WTC11 (cell line): ENCODE measurements around the gene PLA2G2E. TPM values are rescaled to one million over a fixed set of nuclear protein-coding genes. Genes with fewer than 3 reads are reported as not detected.

ENCODE experiments used
- ATAC-seq: fragments of 200-7000 bp; cut with Tn5 transposase; 2 replicates; pipeline ENCODE4 v1.10.0; 2021; ENCODE audit warnings: mild to moderate bottlenecking, moderate library complexity
- CTCF ChIA-PET: fragments of 300-600 bp; sonication (Branson Sonifier 250); formaldehyde crosslinking; loops from one replicate; lab custom pipeline; 2021; ENCODE audit warnings: antibody characterized with exemption; lab: Charles Lee
- POLR2A ChIA-PET: fragments of 350-600 bp; sonication (Branson Sonifier 250); formaldehyde crosslinking; loops from one replicate; lab custom pipeline; 2021; ENCODE audit warnings: antibody characterized with exemption; lab: Charles Lee
- DNase-seq: peaks from one replicate; pipeline ENCODE4 v3.0.0; 2021; ENCODE audit warnings: low spot score
- H3K27ac Mint-ChIP-seq: 2 replicates; pipeline ENCODE4 v1.8.0; 2021; ENCODE audit warnings: mixed read lengths
- H3K27me3 Mint-ChIP-seq: 2 replicates; pipeline ENCODE4 v1.8.0; 2021; ENCODE audit warnings: low read depth, mild to moderate bottlenecking, moderate library complexity, mixed read lengths
- H3K36me3 Mint-ChIP-seq: 2 replicates; pipeline ENCODE4 v1.8.0; 2021; ENCODE audit warnings: mixed read lengths
- H3K4me1 Mint-ChIP-seq: 2 replicates; pipeline ENCODE4 v1.8.0; 2022; ENCODE audit warnings: mixed read lengths
- H3K4me3 Mint-ChIP-seq: 2 replicates; pipeline ENCODE4 v1.8.0; 2021; ENCODE audit warnings: mild to moderate bottlenecking, moderate library complexity, mixed read lengths
- H3K9me3 Mint-ChIP-seq: 2 replicates; pipeline ENCODE4 v1.8.0; 2021; ENCODE audit warnings: mixed read lengths
- CREM ChIP-seq: sonication (generic); formaldehyde crosslinking; IDR thresholded peaks from 2 replicates; pipeline ENCODE4 v1.8.1; 2022; ENCODE audit warnings: mild to moderate bottlenecking, missing genetic modification reagents, moderate library complexity
- ELF4 ChIP-seq: sonication (generic); formaldehyde crosslinking; IDR thresholded peaks from 2 replicates; pipeline ENCODE4 v1.8.1; 2022; ENCODE audit warnings: low read depth, mild to moderate bottlenecking, moderate library complexity, missing genetic modification reagents
- EMX1 ChIP-seq: fragments of 250-450 bp; sonication (Bioruptor Pico); IDR thresholded peaks from 2 replicates; pipeline ENCODE4 v1.8.0; 2021; ENCODE audit warnings: mild to moderate bottlenecking
- FOXP1 ChIP-seq: sonication (generic); formaldehyde crosslinking; IDR thresholded peaks from 2 replicates; pipeline ENCODE4 v1.8.0; 2022; ENCODE audit warnings: missing genetic modification reagents, mild to moderate bottlenecking, moderate library complexity, borderline replicate concordance
- KAT7 ChIP-seq: sonication (generic); formaldehyde crosslinking; IDR thresholded peaks from 2 replicates; pipeline ENCODE4 v1.8.1; 2023; ENCODE audit warnings: missing genetic modification reagents, mild to moderate bottlenecking, borderline replicate concordance
- MYBL2 ChIP-seq: sonication (generic); formaldehyde crosslinking; IDR thresholded peaks from 2 replicates; pipeline ENCODE4 v1.8.1; 2023; ENCODE audit warnings: mild to moderate bottlenecking, moderate library complexity, missing genetic modification reagents
- NFATC4 ChIP-seq: fragments of 250-450 bp; sonication (Bioruptor Pico); IDR thresholded peaks from 2 replicates; pipeline ENCODE4 v1.9.0; 2021; ENCODE audit warnings: mild to moderate bottlenecking
- NFE2L1 ChIP-seq: sonication (generic); formaldehyde crosslinking; IDR thresholded peaks from 2 replicates; pipeline ENCODE4 v1.8.1; 2023; ENCODE audit warnings: missing genetic modification reagents
- NR2C2 ChIP-seq: sonication (generic); formaldehyde crosslinking; IDR thresholded peaks from 2 replicates; pipeline ENCODE4 v1.8.0; 2022; ENCODE audit warnings: mild to moderate bottlenecking, missing genetic modification reagents
- NR3C1 ChIP-seq: sonication (generic); formaldehyde crosslinking; conservative IDR thresholded peaks from 2 replicates; pipeline ENCODE4 v1.8.1; 2023; ENCODE audit warnings: low read depth, mild to moderate bottlenecking, missing genetic modification reagents
- RELA ChIP-seq: sonication (generic); formaldehyde crosslinking; IDR thresholded peaks from 2 replicates; pipeline ENCODE4 v1.8.1; 2022; ENCODE audit warnings: missing genetic modification reagents, mild to moderate bottlenecking, borderline replicate concordance
- TCF7 ChIP-seq: sonication (generic); formaldehyde crosslinking; IDR thresholded peaks from 2 replicates; pipeline ENCODE4 v1.8.0; 2022; ENCODE audit warnings: mild to moderate bottlenecking, low read depth, missing genetic modification reagents, moderate library complexity
- ZNF263 ChIP-seq: sonication (generic); formaldehyde crosslinking; IDR thresholded peaks from 2 replicates; pipeline ENCODE4 v1.8.1; 2022; ENCODE audit warnings: low read depth, mild to moderate bottlenecking, moderate library complexity, missing genetic modification reagents
- total RNA-seq: library from RNA; stranded (reverse); gene quantifications from 3 replicates; pipeline ENCODE4 v1.2.3, GENCODE V29; 2021
- TF ChIP-seq, protein P1 (sequence below): sonication (generic); formaldehyde crosslinking; IDR thresholded peaks from 2 replicates; pipeline ENCODE4 v1.8.1; 2023; ENCODE audit warnings: mild to moderate bottlenecking, missing genetic modification reagents, moderate library complexity
- TF ChIP-seq, protein P2 (sequence below): sonication (generic); formaldehyde crosslinking; IDR thresholded peaks from 2 replicates; pipeline ENCODE4 v1.8.0; 2023; ENCODE audit warnings: mild to moderate bottlenecking, missing genetic modification reagents
- TF ChIP-seq, protein P3 (sequence below): sonication (generic); formaldehyde crosslinking; IDR thresholded peaks from 2 replicates; pipeline ENCODE4 v1.8.1; 2022; ENCODE audit warnings: mild to moderate bottlenecking, moderate library complexity, missing genetic modification reagents
- TF ChIP-seq, protein P4 (sequence below): sonication (generic); formaldehyde crosslinking; IDR thresholded peaks from 2 replicates; pipeline ENCODE4 v1.8.1; 2023; ENCODE audit warnings: mild to moderate bottlenecking, moderate library complexity, missing genetic modification reagents
- TF ChIP-seq, protein P5 (sequence below): sonication (generic); formaldehyde crosslinking; IDR thresholded peaks from 2 replicates; pipeline ENCODE4 v1.8.1; 2023; ENCODE audit warnings: mild to moderate bottlenecking, missing genetic modification reagents, moderate library complexity
- TF ChIP-seq, protein P6 (sequence below): sonication (generic); formaldehyde crosslinking; IDR thresholded peaks from 2 replicates; pipeline ENCODE4 v1.8.0; 2022; ENCODE audit warnings: mild to moderate bottlenecking, missing genetic modification reagents
- TF ChIP-seq, protein P7 (sequence below): sonication (generic); formaldehyde crosslinking; IDR thresholded peaks from 2 replicates; pipeline ENCODE4 v1.8.0; 2022; ENCODE audit warnings: missing genetic modification reagents
- TF ChIP-seq, protein P8 (sequence below): sonication (generic); formaldehyde crosslinking; IDR thresholded peaks from 2 replicates; pipeline ENCODE4 v1.8.1; 2022; ENCODE audit warnings: low read depth, missing genetic modification reagents, borderline replicate concordance

Gene PLA2G2E
- total RNA-seq, 1 experiment from 2014 or later: not detected

DNA sequence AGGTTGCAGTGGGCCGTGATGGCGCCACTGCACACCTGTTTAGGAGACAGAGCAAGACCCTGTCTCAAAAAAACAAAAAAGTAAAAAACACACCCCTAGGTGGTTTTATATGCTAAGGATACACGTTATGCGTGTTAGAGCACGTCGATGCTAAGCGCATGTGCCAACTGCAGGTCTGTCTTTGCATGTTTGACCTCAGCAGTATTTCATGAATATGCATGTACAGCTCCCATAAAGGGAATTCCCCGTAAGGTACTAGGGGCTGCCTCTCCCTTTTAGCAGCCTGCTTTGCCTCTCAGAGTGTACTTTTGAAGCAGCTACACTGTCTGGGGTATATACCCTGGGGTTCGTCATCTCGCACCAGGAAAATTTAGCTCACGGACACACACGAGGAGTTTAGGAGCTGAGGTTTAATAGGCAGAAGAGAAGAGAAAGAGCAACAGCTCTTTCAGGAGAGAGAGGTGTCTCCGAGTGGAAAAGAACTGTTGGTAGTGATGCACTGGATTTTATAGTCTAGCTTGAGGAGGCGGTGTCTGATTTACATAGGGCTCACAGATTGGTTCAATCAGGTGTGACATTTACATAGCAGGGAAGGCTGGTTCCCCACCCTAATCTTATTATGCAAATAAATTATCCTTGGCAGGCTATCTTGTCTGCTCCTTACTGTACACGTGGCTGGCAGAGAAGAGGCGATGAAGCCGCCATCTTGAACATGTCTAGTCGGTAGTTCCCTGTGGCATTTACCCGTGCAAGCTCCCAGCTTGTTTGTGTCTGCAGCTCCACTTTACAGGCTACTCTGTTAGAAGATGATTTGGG, 45.4 kb downstream of the PLA2G2E start (continued):
- TF ChIP-seq KAT7 (no peak), MYBL2 (CRISPR knock-in tag) (no peak), RELA (no peak)
- TF ChIP-seq, protein P1, sequence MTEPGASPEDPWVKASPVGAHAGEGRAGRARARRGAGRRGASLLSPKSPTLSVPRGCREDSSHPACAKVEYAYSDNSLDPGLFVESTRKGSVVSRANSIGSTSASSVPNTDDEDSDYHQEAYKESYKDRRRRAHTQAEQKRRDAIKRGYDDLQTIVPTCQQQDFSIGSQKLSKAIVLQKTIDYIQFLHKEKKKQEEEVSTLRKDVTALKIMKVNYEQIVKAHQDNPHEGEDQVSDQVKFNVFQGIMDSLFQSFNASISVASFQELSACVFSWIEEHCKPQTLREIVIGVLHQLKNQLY: no peak
- TF ChIP-seq, all 79 proteins: peak for 0

DNA sequence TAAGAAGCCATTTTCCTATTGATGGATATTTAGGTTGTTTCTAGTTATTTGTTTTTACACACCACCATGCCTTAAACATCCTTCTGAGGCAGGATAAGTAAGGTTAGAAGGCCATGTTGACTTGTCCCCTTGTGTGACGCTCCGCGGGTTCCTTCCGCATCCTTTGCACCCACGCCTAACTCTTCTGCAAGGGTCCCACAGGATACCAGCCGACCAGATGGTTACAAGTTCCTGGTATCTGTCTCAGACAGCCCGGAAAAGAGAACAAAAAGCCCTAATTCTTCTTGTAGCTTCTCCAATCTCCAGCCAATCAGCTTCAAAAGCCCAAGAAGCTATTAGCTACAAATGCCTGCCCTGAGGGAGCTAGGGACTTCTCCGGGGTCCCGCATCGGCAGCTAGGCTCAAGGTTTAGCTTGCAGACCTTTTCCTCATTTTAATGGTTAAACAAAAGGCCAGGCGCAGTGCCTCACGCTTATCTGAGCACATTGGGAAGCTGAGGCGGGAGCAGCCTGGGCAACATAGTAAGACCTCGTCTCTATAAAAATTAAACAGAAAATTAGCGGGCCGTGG, 46.2 kb downstream of the PLA2G2E start:
- ChIA-PET POLR2A (no interaction called here), CTCF (interaction anchor here (0.6 kb wide), 1 partner anchor 348 kb away, joined by 3 read pairs; no protein-coding TSS in a partner anchor)
- H3K4me1 Mint-ChIP-seq: peaks cover 9% of the 10 kb centered on the region
- no peak overlapping the region for H3K4me3 Mint-ChIP-seq
- no peaks in the 10 kb centered on the region for H3K36me3 Mint-ChIP-seq
- TF ChIP-seq ZNF263 (CRISPR knock-in tag) (no peak), NFATC4 (no peak), CREM (CRISPR knock-in tag) (no peak), NFE2L1 (CRISPR knock-in tag) (no peak), TCF7 (no peak), NR2C2 (CRISPR knock-in tag) (no peak), ELF4 (CRISPR knock-in tag) (no peak), FOXP1 (CRISPR knock-in tag) (no peak), EMX1 (CRISPR knock-in tag) (no peak), NR3C1 (no peak)
- TF ChIP-seq, protein P2, sequence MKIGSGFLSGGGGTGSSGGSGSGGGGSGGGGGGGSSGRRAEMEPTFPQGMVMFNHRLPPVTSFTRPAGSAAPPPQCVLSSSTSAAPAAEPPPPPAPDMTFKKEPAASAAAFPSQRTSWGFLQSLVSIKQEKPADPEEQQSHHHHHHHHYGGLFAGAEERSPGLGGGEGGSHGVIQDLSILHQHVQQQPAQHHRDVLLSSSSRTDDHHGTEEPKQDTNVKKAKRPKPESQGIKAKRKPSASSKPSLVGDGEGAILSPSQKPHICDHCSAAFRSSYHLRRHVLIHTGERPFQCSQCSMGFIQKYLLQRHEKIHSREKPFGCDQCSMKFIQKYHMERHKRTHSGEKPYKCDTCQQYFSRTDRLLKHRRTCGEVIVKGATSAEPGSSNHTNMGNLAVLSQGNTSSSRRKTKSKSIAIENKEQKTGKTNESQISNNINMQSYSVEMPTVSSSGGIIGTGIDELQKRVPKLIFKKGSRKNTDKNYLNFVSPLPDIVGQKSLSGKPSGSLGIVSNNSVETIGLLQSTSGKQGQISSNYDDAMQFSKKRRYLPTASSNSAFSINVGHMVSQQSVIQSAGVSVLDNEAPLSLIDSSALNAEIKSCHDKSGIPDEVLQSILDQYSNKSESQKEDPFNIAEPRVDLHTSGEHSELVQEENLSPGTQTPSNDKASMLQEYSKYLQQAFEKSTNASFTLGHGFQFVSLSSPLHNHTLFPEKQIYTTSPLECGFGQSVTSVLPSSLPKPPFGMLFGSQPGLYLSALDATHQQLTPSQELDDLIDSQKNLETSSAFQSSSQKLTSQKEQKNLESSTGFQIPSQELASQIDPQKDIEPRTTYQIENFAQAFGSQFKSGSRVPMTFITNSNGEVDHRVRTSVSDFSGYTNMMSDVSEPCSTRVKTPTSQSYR (CRISPR knock-in tag): no peak
- TF ChIP-seq, protein P3, sequence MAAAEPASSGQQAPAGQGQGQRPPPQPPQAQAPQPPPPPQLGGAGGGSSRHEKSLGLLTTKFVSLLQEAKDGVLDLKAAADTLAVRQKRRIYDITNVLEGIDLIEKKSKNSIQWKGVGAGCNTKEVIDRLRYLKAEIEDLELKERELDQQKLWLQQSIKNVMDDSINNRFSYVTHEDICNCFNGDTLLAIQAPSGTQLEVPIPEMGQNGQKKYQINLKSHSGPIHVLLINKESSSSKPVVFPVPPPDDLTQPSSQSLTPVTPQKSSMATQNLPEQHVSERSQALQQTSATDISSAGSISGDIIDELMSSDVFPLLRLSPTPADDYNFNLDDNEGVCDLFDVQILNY: no peak
- TF ChIP-seq, protein P4, sequence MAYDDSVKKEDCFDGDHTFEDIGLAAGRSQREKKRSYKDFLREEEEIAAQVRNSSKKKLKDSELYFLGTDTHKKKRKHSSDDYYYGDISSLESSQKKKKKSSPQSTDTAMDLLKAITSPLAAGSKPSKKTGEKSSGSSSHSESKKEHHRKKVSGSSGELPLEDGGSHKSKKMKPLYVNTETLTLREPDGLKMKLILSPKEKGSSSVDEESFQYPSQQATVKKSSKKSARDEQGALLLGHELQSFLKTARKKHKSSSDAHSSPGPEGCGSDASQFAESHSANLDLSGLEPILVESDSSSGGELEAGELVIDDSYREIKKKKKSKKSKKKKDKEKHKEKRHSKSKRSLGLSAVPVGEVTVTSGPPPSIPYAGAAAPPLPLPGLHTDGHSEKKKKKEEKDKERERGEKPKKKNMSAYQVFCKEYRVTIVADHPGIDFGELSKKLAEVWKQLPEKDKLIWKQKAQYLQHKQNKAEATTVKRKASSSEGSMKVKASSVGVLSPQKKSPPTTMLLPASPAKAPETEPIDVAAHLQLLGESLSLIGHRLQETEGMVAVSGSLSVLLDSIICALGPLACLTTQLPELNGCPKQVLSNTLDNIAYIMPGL (CRISPR knock-in tag): no peak
- TF ChIP-seq, protein P5, sequence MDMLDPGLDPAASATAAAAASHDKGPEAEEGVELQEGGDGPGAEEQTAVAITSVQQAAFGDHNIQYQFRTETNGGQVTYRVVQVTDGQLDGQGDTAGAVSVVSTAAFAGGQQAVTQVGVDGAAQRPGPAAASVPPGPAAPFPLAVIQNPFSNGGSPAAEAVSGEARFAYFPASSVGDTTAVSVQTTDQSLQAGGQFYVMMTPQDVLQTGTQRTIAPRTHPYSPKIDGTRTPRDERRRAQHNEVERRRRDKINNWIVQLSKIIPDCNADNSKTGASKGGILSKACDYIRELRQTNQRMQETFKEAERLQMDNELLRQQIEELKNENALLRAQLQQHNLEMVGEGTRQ: no peak
- TF ChIP-seq, protein P6, sequence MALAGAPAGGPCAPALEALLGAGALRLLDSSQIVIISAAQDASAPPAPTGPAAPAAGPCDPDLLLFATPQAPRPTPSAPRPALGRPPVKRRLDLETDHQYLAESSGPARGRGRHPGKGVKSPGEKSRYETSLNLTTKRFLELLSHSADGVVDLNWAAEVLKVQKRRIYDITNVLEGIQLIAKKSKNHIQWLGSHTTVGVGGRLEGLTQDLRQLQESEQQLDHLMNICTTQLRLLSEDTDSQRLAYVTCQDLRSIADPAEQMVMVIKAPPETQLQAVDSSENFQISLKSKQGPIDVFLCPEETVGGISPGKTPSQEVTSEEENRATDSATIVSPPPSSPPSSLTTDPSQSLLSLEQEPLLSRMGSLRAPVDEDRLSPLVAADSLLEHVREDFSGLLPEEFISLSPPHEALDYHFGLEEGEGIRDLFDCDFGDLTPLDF (CRISPR knock-in tag): no peak
- TF ChIP-seq, protein P7, sequence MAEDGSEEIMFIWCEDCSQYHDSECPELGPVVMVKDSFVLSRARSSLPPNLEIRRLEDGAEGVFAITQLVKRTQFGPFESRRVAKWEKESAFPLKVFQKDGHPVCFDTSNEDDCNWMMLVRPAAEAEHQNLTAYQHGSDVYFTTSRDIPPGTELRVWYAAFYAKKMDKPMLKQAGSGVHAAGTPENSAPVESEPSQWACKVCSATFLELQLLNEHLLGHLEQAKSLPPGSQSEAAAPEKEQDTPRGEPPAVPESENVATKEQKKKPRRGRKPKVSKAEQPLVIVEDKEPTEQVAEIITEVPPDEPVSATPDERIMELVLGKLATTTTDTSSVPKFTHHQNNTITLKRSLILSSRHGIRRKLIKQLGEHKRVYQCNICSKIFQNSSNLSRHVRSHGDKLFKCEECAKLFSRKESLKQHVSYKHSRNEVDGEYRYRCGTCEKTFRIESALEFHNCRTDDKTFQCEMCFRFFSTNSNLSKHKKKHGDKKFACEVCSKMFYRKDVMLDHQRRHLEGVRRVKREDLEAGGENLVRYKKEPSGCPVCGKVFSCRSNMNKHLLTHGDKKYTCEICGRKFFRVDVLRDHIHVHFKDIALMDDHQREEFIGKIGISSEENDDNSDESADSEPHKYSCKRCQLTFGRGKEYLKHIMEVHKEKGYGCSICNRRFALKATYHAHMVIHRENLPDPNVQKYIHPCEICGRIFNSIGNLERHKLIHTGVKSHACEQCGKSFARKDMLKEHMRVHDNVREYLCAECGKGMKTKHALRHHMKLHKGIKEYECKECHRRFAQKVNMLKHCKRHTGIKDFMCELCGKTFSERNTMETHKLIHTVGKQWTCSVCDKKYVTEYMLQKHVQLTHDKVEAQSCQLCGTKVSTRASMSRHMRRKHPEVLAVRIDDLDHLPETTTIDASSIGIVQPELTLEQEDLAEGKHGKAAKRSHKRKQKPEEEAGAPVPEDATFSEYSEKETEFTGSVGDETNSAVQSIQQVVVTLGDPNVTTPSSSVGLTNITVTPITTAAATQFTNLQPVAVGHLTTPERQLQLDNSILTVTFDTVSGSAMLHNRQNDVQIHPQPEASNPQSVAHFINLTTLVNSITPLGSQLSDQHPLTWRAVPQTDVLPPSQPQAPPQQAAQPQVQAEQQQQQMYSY (CRISPR knock-in tag): no peak
- TF ChIP-seq, protein P8, sequence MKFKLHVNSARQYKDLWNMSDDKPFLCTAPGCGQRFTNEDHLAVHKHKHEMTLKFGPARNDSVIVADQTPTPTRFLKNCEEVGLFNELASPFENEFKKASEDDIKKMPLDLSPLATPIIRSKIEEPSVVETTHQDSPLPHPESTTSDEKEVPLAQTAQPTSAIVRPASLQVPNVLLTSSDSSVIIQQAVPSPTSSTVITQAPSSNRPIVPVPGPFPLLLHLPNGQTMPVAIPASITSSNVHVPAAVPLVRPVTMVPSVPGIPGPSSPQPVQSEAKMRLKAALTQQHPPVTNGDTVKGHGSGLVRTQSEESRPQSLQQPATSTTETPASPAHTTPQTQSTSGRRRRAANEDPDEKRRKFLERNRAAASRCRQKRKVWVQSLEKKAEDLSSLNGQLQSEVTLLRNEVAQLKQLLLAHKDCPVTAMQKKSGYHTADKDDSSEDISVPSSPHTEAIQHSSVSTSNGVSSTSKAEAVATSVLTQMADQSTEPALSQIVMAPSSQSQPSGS: no peak
- ATAC-seq (no peak), DNase-seq (no peak)
- H3K9me3 Mint-ChIP-seq: peaks cover 9% of the 10 kb centered on the region
- H3K27me3 Mint-ChIP-seq: peaks cover under 1% of the 10 kb centered on the region
- no peak overlapping the region for H3K27ac Mint-ChIP-seq
